ENCODE data around the gene ADGRF1. TPM values are rescaled to one million over a fixed set of nuclear protein-coding genes. Genes with fewer than 3 reads are reported as not detected.

ADGRF1 gene
- total RNA-seq, 1 donor = not detected

GRCh38 chr6:47007657-47008396 lies 34.3 kb downstream of the ADGRF1 start:
- H4K20me1 ChIP-seq (ENCODE audit: insufficient read depth, low read length) = no peaks in the 10 kb centered on the region
- TF ChIP-seq CTCF (IDR thresholded peaks at IDR 0.05; ENCODE audit: extremely low read depth, low read depth, low read length) = no peak
- H3K27me3 ChIP-seq (ENCODE audit: insufficient read depth, low read length) = no peaks in the 10 kb centered on the region

GRCh38 chr6:47005486-47005885 lies 36.6 kb downstream of the ADGRF1 start:
- Histone ChIP-seq H3K9me3 (ENCODE audit: low read depth, low read length) (no peaks in the 10 kb centered on the region), H3K79me2 (ENCODE audit: insufficient read depth, low read length) (no peaks in the 10 kb centered on the region), H3K27ac (ENCODE audit: low read depth, low read length) (no peak overlapping the region), H3K4me1 (ENCODE audit: insufficient read depth, low read length) (no peaks in the 10 kb centered on the region), H4K20me1 (ENCODE audit: insufficient read depth, low read length) (no peaks in the 10 kb centered on the region), H3K4me2 (ENCODE audit: insufficient read depth, low read length) (no peak overlapping the region), H3K27me3 (ENCODE audit: insufficient read depth, low read length) (no peaks in the 10 kb centered on the region), H3K4me3 (ENCODE audit: insufficient read depth, low read length) (no peak overlapping the region), H3K36me3 (ENCODE audit: insufficient read depth, low read length) (no peaks in the 10 kb centered on the region), H2AFZ (ENCODE audit: low read length) (no peak overlapping the region)
- TF ChIP-seq CTCF (IDR thresholded peaks at IDR 0.05; ENCODE audit: extremely low read depth, low read depth, low read length) = no peak
- DNase-seq (ENCODE audit: insufficient read length, low spot score, missing footprints) = no peak

More at GRCh38 chr6:47007657-47008396, 34.3 kb downstream of the ADGRF1 start:
- no peaks in the 10 kb centered on the region for H3K4me1 ChIP-seq (ENCODE audit: insufficient read depth, low read length)
- DNase-seq (ENCODE audit: insufficient read length, low spot score, missing footprints) = no peak
- no peaks in the 10 kb centered on the region for H3K36me3 ChIP-seq (ENCODE audit: insufficient read depth, low read length)
- no peaks in the 10 kb centered on the region for H3K79me2 ChIP-seq (ENCODE audit: insufficient read depth, low read length)
- H3K27ac ChIP-seq (ENCODE audit: low read depth, low read length) = no peak overlapping the region
- H3K4me2 ChIP-seq (ENCODE audit: insufficient read depth, low read length) = no peak overlapping the region
- no peak overlapping the region for H3K4me3 ChIP-seq (ENCODE audit: insufficient read depth, low read length)
- no peaks in the 10 kb centered on the region for H3K9me3 ChIP-seq (ENCODE audit: low read depth, low read length)
- H2AFZ ChIP-seq (ENCODE audit: low read length) = no peak overlapping the region

GRCh38 chr6:47004463-47004862 lies 37.7 kb downstream of the ADGRF1 start:
- no peaks in the 10 kb centered on the region for H3K4me1 ChIP-seq (ENCODE audit: insufficient read depth, low read length)
- TF ChIP-seq CTCF (IDR thresholded peaks at IDR 0.05; ENCODE audit: extremely low read depth, low read depth, low read length) = no peak
- H3K79me2 ChIP-seq (ENCODE audit: insufficient read depth, low read length) = no peaks in the 10 kb centered on the region
- H3K4me2 ChIP-seq (ENCODE audit: insufficient read depth, low read length) = no peak overlapping the region
- H2AFZ ChIP-seq (ENCODE audit: low read length) = no peak overlapping the region
- DNase-seq (ENCODE audit: insufficient read length, low spot score, missing footprints) = no peak
- no peak overlapping the region for H3K4me3 ChIP-seq (ENCODE audit: insufficient read depth, low read length)
- no peak overlapping the region for H3K27ac ChIP-seq (ENCODE audit: low read depth, low read length)
- no peaks in the 10 kb centered on the region for H3K9me3 ChIP-seq (ENCODE audit: low read depth, low read length)
- no peaks in the 10 kb centered on the region for H4K20me1 ChIP-seq (ENCODE audit: insufficient read depth, low read length)
- no peaks in the 10 kb centered on the region for H3K27me3 ChIP-seq (ENCODE audit: insufficient read depth, low read length)
- H3K36me3 ChIP-seq (ENCODE audit: insufficient read depth, low read length) = no peaks in the 10 kb centered on the region

- no peak for TF ChIP-seq CTCF (IDR thresholded peaks at IDR 0.05; ENCODE audit: extremely low read depth, low read depth, low read length)
- Histone ChIP-seq H3K27ac (ENCODE audit: low read depth, low read length) (no peak overlapping the region), H3K4me3 (ENCODE audit: insufficient read depth, low read length) (no peak overlapping the region), H3K4me1 (ENCODE audit: insufficient read depth, low read length) (no peaks in the 10 kb centered on the region), H3K9me3 (ENCODE audit: low read depth, low read length) (no peaks in the 10 kb centered on the region), H3K4me2 (ENCODE audit: insufficient read depth, low read length) (no peak overlapping the region), H3K79me2 (ENCODE audit: insufficient read depth, low read length) (no peaks in the 10 kb centered on the region), H3K36me3 (ENCODE audit: insufficient read depth, low read length) (no peaks in the 10 kb centered on the region), H4K20me1 (ENCODE audit: insufficient read depth, low read length) (no peaks in the 10 kb centered on the region), H3K27me3 (ENCODE audit: insufficient read depth, low read length) (no peaks in the 10 kb centered on the region), H2AFZ (ENCODE audit: low read length) (no peak overlapping the region)
- no peak for DNase-seq (ENCODE audit: insufficient read length, low spot score, missing footprints)
These were observed 41.3 kb downstream of the ADGRF1 start for GRCh38 chr6:47000842-47001241.

All from osteoblast (primary cell).